Lower leg skin (tissue), 3 donors: Measurements from ENCODE around the gene AP2A1.

Experiments used
- CTCF ChIP-seq, 3 donors: fragments of 450-650 bp; IDR thresholded peaks; one replicate each; pipeline ENCODE4 v1.5.1; 2016; ENCODE audit warnings: antibody characterized with exemption in 3 of 3, mild to moderate bottlenecking in 3 of 3, moderate library complexity in 2 of 3
- POLR2A ChIP-seq, 2 donors: fragments of 450-650 bp; IDR thresholded peaks; one replicate each; pipeline ENCODE4 v1.6.1; 2016 to 2017; ENCODE audit warnings: antibody characterized with exemption in 2 of 2, mild to moderate bottlenecking in 1 of 2, moderate library complexity in 1 of 2

GRCh38 chr19:49835562-49835961, 68.8 kb downstream of the AP2A1 start:
- TF ChIP-seq CTCF (IDR thresholded peaks at IDR 0.05), result no peak
- no peak for TF ChIP-seq POLR2A (IDR thresholded peaks at IDR 0.05)
